Left ventricle myocardium inferior (tissue), 1 donor: ENCODE measurements around the gene CYP4F2. TPM values are rescaled to one million over a fixed set of nuclear protein-coding genes. Genes with fewer than 3 reads are reported as not detected.

Experiments
- DNase-seq: peaks from one replicate; pipeline ENCODE4 v3.0.0-alpha.2; 2020
- H3K27ac ChIP-seq: fragments of 200-600 bp; replicated peaks from 2 replicates; pipeline ENCODE4 v1.8.0; 2021
- H3K27me3 ChIP-seq: fragments of 200-600 bp; 2 replicates; pipeline ENCODE4 v1.8.0; 2021; ENCODE audit warnings: low read depth
- H3K36me3 ChIP-seq: fragments of 200-600 bp; 2 replicates; pipeline ENCODE4 v1.8.0; 2021
- H3K4me1 ChIP-seq: fragments of 200-600 bp; 2 replicates; pipeline ENCODE4 v1.8.0; 2021
- H3K4me3 ChIP-seq: fragments of 200-600 bp; 2 replicates; pipeline ENCODE4 v1.8.0; 2021; ENCODE audit warnings: mild to moderate bottlenecking, moderate library complexity
- H3K9me3 ChIP-seq: fragments of 200-600 bp; replicated peaks from 2 replicates; pipeline ENCODE4 v1.8.0; 2021
- CTCF ChIP-seq: fragments of 200-600 bp; IDR thresholded peaks from 2 replicates; pipeline ENCODE4 v1.8.0; 2021; ENCODE audit warnings: antibody characterized with exemption, mild to moderate bottlenecking, borderline replicate concordance
- intact Hi-C: fragments of 100-400 bp; cut with micrococcal nuclease; formaldehyde crosslinking; loops from one replicate; pipeline ENCODE4 v1.11.0; 2022
- long read RNA-seq: library from polyadenylated mRNA; unstranded; transcript quantifications from one replicate; pipeline ENCODE4 v2.0.0, GENCODE V29; 2021
- total RNA-seq: library from RNA; stranded (reverse); fragmentation: NEBNext Ultra II Directional; extraction: Animal tissue kit (Norgen Biotek cat#: 25700); gene quantifications from one replicate; pipeline ENCODE4 v1.2.1, GENCODE V29; 2021
- donor health status: DM: no; HTN: yes; CAD: no; lungs with severe emphysema.

CYP4F2 gene
- not detected for total RNA-seq
- long read RNA-seq: 0 reads

GRCh38 chr19:15897738-15898276 lies at the start of gene CYP4F2:
CYP4F2 (minus strand) TSS chr19:15898074; CDS start chr19:15897611, 463 bp downstream.
- H3K4me1 ChIP-seq: no peaks in the 10 kb centered on the region
- intact Hi-C loops: no loop called here
- DNase-seq: no peak
- no peaks in the 10 kb centered on the region for H3K9me3 ChIP-seq
- peaks cover 97% of the 10 kb centered on the region for H3K27me3 ChIP-seq
- no peak within 1 kb of the TSS for H3K27ac ChIP-seq
- H3K4me3 ChIP-seq: no peak within 1 kb of the TSS
- no peak for TF ChIP-seq CTCF
- no peaks in the 10 kb centered on the region for H3K36me3 ChIP-seq

GRCh38 chr19:15945301-15945700 lies 47.4 kb upstream of the CYP4F2 start:
- H3K27ac ChIP-seq: no peak overlapping the region
- H3K4me3 ChIP-seq: no peak overlapping the region
- no peaks in the 10 kb centered on the region for H3K4me1 ChIP-seq
- peaks cover 28% of the 10 kb centered on the region for H3K27me3 ChIP-seq
- no peaks in the 10 kb centered on the region for H3K36me3 ChIP-seq
- H3K9me3 ChIP-seq: peaks cover 56% of the 10 kb centered on the region
- intact Hi-C loops: no loop called here
- TF ChIP-seq CTCF: no peak
- DNase-seq: no peak

- H3K4me1 ChIP-seq: no peaks in the 10 kb centered on the region
- no peak overlapping the region for H3K27ac ChIP-seq
- H3K9me3 ChIP-seq: peaks cover 52% of the 10 kb centered on the region
- DNase-seq: no peak
- intact Hi-C loops: no loop called here
- TF ChIP-seq CTCF: no peak
- H3K27me3 ChIP-seq: peaks cover 33% of the 10 kb centered on the region
- no peak overlapping the region for H3K4me3 ChIP-seq
- H3K36me3 ChIP-seq: no peaks in the 10 kb centered on the region
These were observed 46.5 kb upstream of the CYP4F2 start for GRCh38 chr19:15944401-15944800.

- intact Hi-C loops: no loop called here
- Histone ChIP-seq H3K4me3 (no peak overlapping the region), H3K9me3 (peaks cover 5% of the 10 kb centered on the region), H3K4me1 (peaks cover 13% of the 10 kb centered on the region), H3K27ac (no peak overlapping the region), H3K27me3 (peaks cover 26% of the 10 kb centered on the region), H3K36me3 (no peaks in the 10 kb centered on the region)
- no peak for DNase-seq
- TF ChIP-seq CTCF: no peak
These were observed 39.9 kb upstream of the CYP4F2 start for GRCh38 chr19:15937771-15938170.

GRCh38 chr19:15936950-15937349 lies 39.1 kb upstream of the CYP4F2 start:
- no peak overlapping the region for H3K27ac ChIP-seq
- no peak for TF ChIP-seq CTCF
- DNase-seq: no peak
- peaks cover 5% of the 10 kb centered on the region for H3K9me3 ChIP-seq
- no peak overlapping the region for H3K4me3 ChIP-seq
- H3K36me3 ChIP-seq: no peaks in the 10 kb centered on the region
- H3K27me3 ChIP-seq: peaks cover 17% of the 10 kb centered on the region
- H3K4me1 ChIP-seq: peaks cover 13% of the 10 kb centered on the region
- intact Hi-C loops: no loop called here
